Parathyroid adenoma (tissue), 2 donors: ENCODE measurements around the gene STARD13.
"Not testable (repeated sequence)": the region's sequence is repeated elsewhere in the genome, so short reads cannot be mapped to it uniquely, and the experiment has no call there.

Source experiments
- H2AFZ ChIP-seq: fragments of 300-600 bp; sonication (generic); one replicate; pipeline ENCODE4 v1.7.0; 2017; ENCODE audit warnings: antibody characterized with exemption, mild to moderate bottlenecking
- H3K27ac ChIP-seq: fragments of 300-600 bp; sonication (generic); one replicate; pipeline ENCODE4 v1.7.0; 2017
- H3K27me3 ChIP-seq: fragments of 300-600 bp; sonication (generic); one replicate; pipeline ENCODE4 v1.7.0; 2017; ENCODE audit warnings: low read length; ENCODE audit not compliant: control insufficient read depth, insufficient read depth
- H3K36me3 ChIP-seq: fragments of 300-600 bp; sonication (generic); one replicate; pipeline ENCODE4 v1.7.0; 2017; ENCODE audit warnings: low read length; ENCODE audit not compliant: control insufficient read depth, insufficient read depth
- H3K4me1 ChIP-seq: fragments of 300-600 bp; sonication (generic); one replicate; pipeline ENCODE4 v1.7.0; 2017; ENCODE audit warnings: control low read depth
- H3K4me2 ChIP-seq: fragments of 300-600 bp; sonication (generic); one replicate; pipeline ENCODE4 v1.7.0; 2017; ENCODE audit warnings: low read length
- H3K4me3 ChIP-seq: fragments of 300-600 bp; sonication (generic); one replicate; pipeline ENCODE4 v1.7.0; 2017; ENCODE audit warnings: low read depth, low read length
- H3K79me2 ChIP-seq: fragments of 300-600 bp; sonication (generic); one replicate; pipeline ENCODE4 v1.7.0; 2017; ENCODE audit warnings: control low read depth
- H3K9ac ChIP-seq: fragments of 300-600 bp; sonication (generic); one replicate; pipeline ENCODE4 v1.7.0; 2017; ENCODE audit warnings: mild to moderate bottlenecking
- H3K9me3 ChIP-seq: fragments of 300-600 bp; sonication (generic); one replicate; pipeline ENCODE4 v1.7.0; 2017; ENCODE audit warnings: low read length; ENCODE audit not compliant: control insufficient read depth
- TF ChIP-seq, protein P1 (sequence below): fragments of 300-600 bp; sonication (generic); IDR thresholded peaks from one replicate; pipeline ENCODE4 v1.7.0; 2017; ENCODE audit warnings: antibody characterized with exemption, mild to moderate bottlenecking
- donor health status: primary hyperparathyroidism.

Gene STARD13

DNA sequence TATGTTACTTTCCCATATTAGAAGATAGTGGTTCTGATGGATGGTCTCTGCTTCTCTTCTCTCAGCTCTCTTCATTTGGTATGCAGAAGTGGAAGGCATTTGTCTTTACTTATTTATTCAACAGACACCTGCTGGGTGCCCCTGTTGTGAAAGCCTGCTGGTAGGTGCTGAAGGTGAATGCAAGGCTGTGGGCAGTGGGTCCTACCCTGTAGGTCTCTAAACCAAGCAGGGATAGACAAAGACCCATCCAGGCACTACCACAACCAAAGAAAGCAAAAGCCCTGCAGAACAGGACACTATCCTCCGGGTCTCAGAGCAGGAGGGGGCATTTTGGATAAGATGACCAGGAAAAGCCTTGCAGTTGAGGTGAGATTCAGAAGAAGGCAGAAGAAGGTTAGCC is 106.1 kb downstream of the STARD13 start:
- H3K36me3 ChIP-seq, result no peaks in the 10 kb centered on the region

DNA sequence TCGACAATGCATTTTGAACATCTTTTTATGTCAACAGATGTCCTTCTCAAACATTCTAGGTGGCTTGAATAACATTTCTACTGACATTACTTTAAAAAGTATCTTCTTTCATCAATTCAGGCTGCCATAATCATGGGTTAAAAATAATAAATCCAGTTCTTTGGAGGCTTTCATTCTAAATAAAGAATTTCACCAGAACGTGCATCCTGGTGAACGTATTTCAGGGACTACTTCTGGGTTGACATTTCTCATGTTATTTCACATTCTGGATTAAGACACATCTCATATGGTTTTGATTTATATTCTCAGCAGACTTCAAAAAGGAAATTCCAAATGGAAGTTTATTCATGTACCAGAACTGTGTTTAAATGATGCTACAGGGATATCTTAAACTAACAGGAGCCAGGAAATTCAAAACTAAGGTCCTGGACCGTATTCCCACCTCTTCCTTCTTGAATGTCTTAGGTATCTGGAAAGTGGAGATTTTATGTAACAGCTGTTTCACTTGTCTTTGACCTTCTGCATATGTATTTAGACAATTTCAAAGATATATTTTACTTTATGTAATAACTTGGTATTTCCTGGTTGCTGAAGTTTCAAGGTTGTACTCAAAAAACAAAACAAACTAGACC is 107.2 kb downstream of the STARD13 start:
- no peak overlapping the region for H3K4me3 ChIP-seq
- no peak overlapping the region for H3K9ac ChIP-seq
- H2AFZ ChIP-seq, result no peak overlapping the region
- TF ChIP-seq, protein P1, sequence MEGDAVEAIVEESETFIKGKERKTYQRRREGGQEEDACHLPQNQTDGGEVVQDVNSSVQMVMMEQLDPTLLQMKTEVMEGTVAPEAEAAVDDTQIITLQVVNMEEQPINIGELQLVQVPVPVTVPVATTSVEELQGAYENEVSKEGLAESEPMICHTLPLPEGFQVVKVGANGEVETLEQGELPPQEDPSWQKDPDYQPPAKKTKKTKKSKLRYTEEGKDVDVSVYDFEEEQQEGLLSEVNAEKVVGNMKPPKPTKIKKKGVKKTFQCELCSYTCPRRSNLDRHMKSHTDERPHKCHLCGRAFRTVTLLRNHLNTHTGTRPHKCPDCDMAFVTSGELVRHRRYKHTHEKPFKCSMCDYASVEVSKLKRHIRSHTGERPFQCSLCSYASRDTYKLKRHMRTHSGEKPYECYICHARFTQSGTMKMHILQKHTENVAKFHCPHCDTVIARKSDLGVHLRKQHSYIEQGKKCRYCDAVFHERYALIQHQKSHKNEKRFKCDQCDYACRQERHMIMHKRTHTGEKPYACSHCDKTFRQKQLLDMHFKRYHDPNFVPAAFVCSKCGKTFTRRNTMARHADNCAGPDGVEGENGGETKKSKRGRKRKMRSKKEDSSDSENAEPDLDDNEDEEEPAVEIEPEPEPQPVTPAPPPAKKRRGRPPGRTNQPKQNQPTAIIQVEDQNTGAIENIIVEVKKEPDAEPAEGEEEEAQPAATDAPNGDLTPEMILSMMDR, result no peak
- no peaks in the 10 kb centered on the region for H3K27me3 ChIP-seq
- H3K4me1 ChIP-seq, result peaks cover 8% of the 10 kb centered on the region
- H3K79me2 ChIP-seq, result no peaks in the 10 kb centered on the region
- H3K27ac ChIP-seq, result no peak overlapping the region
- no peak overlapping the region for H3K4me2 ChIP-seq
- H3K36me3 ChIP-seq, result no peaks in the 10 kb centered on the region
- H3K9me3 ChIP-seq, result no peaks in the 10 kb centered on the region

More for the DNA sequence above, 106.1 kb downstream of the STARD13 start:
- no peak overlapping the region for H2AFZ ChIP-seq
- H3K9ac ChIP-seq, result no peak overlapping the region
- H3K79me2 ChIP-seq, result no peaks in the 10 kb centered on the region
- H3K9me3 ChIP-seq, result no peaks in the 10 kb centered on the region
- no peak overlapping the region for H3K4me2 ChIP-seq
- H3K4me1 ChIP-seq, result peaks cover 8% of the 10 kb centered on the region
- H3K27me3 ChIP-seq, result no peaks in the 10 kb centered on the region
- H3K4me3 ChIP-seq, result no peak overlapping the region
- H3K27ac ChIP-seq, result no peak overlapping the region
- TF ChIP-seq, protein P1, result no peak

DNA sequence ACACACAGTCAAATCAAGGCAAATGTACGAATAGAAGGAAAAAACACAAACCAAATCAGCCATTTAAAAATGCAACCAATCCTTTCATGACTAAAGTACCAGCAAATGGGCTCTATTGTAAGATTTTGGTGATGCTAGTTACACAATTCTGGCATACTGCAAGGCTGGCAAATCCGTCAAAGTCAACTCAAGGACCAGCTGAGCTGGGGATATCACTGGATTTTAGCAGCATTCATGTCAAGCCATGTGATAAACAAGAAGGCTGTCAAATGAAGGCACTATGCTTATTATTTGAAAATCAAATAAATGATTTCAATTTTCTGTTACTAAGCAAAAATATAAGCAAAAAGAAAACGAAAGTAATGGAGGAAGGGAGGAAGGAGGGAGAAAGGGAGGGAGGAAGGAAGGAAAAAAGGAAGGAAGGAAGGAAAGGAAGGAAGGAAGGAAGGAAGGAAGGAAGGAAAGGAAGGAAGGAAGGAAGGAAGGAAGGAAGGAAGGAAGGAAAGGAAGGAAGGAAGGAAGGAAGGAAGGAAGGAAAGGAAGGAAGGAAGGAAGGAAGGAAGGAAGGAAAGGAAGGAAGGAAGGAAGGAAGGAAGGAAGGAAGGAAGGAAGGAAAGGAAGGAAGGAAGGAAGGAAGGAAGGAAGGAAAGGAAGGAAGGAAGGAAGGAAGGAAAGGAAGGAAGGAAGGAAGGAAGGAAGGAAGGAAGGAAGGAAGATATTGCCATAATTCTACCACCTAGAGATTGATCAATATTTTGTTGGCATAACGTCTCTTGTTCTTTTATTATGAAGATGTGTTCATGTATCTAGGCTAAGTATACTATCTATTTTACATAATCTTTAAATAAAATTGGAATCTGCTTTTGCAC is 108.0 kb downstream of the STARD13 start:
- H3K4me2 ChIP-seq, H3K79me2 ChIP-seq, H3K4me3 ChIP-seq, H3K9ac ChIP-seq, H3K9me3 ChIP-seq, H3K27me3 ChIP-seq, H3K4me1 ChIP-seq, H2AFZ ChIP-seq, H3K36me3 ChIP-seq: not testable (repeated sequence)
- H3K27ac ChIP-seq, result peak overlapping the region; percentile 8

DNA sequence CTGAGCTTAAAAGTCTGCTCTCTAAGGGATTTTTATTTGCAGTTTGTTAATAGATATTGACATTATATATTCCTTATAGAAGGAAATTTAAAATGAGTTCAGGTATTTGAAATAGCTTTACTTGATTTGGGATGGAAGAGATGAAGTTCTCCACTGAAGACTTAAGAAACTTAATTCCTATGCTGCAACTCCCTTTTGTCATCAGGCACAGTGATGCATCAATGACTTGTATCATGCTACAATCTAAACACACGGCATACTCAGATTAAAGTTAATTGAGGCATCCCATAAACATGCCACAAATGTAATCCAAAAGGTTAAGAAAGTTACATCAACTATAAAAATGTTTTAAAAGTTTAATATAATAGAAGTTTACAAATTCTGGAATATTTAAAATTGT is 109.0 kb downstream of the STARD13 start:
- Histone ChIP-seq H3K27ac (no peak overlapping the region), H3K4me3 (no peak overlapping the region), H2AFZ (no peak overlapping the region), H3K79me2 (no peaks in the 10 kb centered on the region), H3K9ac (no peak overlapping the region), H3K36me3 (no peaks in the 10 kb centered on the region), H3K4me2 (no peak overlapping the region), H3K27me3 (no peaks in the 10 kb centered on the region), H3K4me1 (peaks cover 8% of the 10 kb centered on the region), H3K9me3 (no peaks in the 10 kb centered on the region)
- TF ChIP-seq, protein P1, result no peak

DNA sequence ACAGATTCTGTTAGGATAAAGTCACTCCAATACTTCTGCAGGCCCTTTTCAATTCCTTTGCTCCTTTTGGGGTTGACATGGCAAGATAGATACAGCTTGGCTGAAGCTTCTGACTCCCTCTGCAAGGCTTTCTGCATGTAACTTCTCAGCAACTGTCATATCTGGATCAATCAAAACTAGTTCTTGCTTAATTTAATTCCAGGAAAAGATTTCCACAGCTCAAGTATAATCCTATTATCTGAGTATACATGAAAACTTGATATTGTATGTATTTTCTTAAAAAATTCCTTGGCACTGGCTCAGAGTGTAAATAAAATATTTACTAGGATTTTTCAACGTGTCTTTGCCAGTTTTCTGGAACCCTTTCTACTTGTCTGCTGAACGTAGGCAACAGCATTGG is 109.6 kb downstream of the STARD13 start:
- TF ChIP-seq, protein P1, result no peak
- Histone ChIP-seq H3K36me3 (no peaks in the 10 kb centered on the region), H3K4me3 (no peak overlapping the region), H3K4me2 (no peak overlapping the region), H3K9me3 (no peaks in the 10 kb centered on the region), H3K9ac (no peak overlapping the region), H3K27me3 (no peaks in the 10 kb centered on the region), H3K27ac (no peak overlapping the region), H2AFZ (no peak overlapping the region), H3K79me2 (no peaks in the 10 kb centered on the region), H3K4me1 (peaks cover 8% of the 10 kb centered on the region)
